ENCODE measurements around the gene CDH22. TPM values are rescaled to one million over a fixed set of nuclear protein-coding genes. Genes with fewer than 3 reads are reported as not detected.

The CDH22 gene
- total and polyA plus RNA-seq, 2 donors from 2014 or later: 0.19 to 1.6 TPM

DNA sequence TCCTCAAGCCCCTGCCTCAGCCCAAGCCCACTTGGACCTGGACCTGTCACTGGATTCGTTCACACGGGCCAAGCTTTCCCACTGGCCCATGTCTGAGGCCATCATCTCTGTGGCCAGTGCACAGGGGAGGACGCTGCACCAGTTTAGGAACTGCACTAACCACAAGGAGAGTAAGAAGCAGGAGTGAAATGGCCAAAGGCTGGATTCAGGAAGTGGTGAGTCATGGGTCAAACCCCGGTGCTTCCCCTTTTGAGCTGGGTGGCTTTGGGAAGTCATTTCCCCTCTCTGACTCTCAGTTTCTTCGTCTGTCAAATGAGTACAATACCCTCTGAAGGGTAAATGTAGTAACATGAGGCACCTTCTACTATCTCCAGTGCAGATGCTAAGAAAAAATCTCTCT is 102.3 kb downstream of the CDH22 start:
- no peak overlapping the region for H3K4me3 ChIP-seq (ENCODE audit: low read length in 3 of 3)
- DNase-seq (peak in 1 of 5 donors; percentile 69), FAIRE-seq (no peak)
- no peaks in the 10 kb centered on the region for H3K9me3 ChIP-seq (ENCODE audit: control insufficient read depth in 2 of 3, insufficient read depth in 1 of 3, low read length in 3 of 3)
- H3K4me1 ChIP-seq (ENCODE audit: control insufficient read depth in 2 of 3, insufficient read depth in 2 of 3, low read depth in 1 of 3, low read length in 3 of 3): no peaks in the 10 kb centered on the region
- no peak overlapping the region for H3K27ac ChIP-seq (ENCODE audit: low read depth in 2 of 2, low read length in 2 of 2)
- H3K27me3 ChIP-seq (ENCODE audit: control insufficient read depth, insufficient read depth, low read length): peaks cover 21% of the 10 kb centered on the region
- H3K36me3 ChIP-seq (ENCODE audit: control insufficient read depth in 2 of 3, insufficient read depth in 3 of 3, low read length in 3 of 3): no peaks in the 10 kb centered on the region
- intact Hi-C loops (cut with DNase I): no loop called here
- TF ChIP-seq, protein P1, sequence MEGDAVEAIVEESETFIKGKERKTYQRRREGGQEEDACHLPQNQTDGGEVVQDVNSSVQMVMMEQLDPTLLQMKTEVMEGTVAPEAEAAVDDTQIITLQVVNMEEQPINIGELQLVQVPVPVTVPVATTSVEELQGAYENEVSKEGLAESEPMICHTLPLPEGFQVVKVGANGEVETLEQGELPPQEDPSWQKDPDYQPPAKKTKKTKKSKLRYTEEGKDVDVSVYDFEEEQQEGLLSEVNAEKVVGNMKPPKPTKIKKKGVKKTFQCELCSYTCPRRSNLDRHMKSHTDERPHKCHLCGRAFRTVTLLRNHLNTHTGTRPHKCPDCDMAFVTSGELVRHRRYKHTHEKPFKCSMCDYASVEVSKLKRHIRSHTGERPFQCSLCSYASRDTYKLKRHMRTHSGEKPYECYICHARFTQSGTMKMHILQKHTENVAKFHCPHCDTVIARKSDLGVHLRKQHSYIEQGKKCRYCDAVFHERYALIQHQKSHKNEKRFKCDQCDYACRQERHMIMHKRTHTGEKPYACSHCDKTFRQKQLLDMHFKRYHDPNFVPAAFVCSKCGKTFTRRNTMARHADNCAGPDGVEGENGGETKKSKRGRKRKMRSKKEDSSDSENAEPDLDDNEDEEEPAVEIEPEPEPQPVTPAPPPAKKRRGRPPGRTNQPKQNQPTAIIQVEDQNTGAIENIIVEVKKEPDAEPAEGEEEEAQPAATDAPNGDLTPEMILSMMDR (IDR thresholded peaks at IDR 0.05; ENCODE audit: borderline replicate concordance, extremely low read depth, insufficient read depth): no peak
- H3K9ac ChIP-seq (ENCODE audit: low read length in 3 of 3): no peak overlapping the region

DNA sequence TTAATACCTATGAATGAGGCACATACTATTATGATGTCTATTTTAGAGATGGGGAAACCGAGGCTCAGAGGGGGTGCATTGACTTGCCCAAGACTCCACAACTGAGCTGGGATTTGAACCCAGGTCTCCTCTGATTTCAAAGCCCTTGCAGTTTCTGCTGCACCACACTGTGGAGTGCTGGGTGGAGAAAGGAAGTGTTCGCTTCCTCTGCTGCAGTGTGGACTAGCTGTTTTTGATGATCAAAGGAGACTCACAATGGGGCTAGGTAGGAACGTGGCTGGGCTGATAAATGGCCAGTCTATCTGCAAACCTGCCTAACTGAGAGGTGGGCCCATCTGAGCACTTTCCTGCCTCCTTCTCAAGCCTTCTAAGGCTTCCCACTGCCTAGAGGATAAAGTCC is 102.9 kb downstream of the CDH22 start:
- FAIRE-seq (no peak), DNase-seq (no peak)
- H3K27me3 ChIP-seq (ENCODE audit: control insufficient read depth, insufficient read depth, low read length): peaks cover 16% of the 10 kb centered on the region

DNA sequence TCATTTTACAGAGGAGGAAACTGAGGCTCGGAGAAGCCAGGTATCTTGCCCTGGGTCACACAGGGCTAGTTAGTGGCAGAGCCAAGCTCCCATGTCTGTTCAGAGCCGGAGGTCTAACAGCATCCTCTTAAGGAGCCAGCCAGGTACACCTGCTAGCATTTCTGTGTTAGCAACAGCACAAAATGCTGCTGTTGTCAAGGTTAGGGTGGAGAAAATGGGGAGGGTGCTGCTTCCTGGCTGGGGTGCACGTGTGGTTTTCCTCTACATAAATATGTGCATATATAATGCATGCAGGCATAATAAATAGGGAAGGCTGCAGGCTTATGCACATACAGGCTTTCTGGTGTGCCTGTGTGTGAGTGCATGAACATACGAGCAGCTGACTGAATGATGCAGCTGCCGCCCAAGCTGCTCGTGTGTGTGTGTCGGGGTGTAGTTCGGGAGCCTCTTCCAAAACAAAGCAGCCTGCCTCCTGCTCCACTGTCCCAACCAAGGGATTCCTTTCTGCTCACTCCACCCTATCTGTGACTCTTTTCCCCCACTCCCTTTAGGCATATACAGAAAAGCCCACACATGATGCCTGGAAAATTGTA is 103.6 kb downstream of the CDH22 start:
- no peak overlapping the region for H3K27ac ChIP-seq (ENCODE audit: low read depth in 2 of 2, low read length in 2 of 2)
- DNase-seq (no peak), FAIRE-seq (no peak)
- no peaks in the 10 kb centered on the region for H3K4me1 ChIP-seq (ENCODE audit: control insufficient read depth in 2 of 3, insufficient read depth in 2 of 3, low read depth in 1 of 3, low read length in 3 of 3)
- H3K27me3 ChIP-seq (ENCODE audit: control insufficient read depth, insufficient read depth, low read length): peaks cover 13% of the 10 kb centered on the region
- H3K4me3 ChIP-seq (ENCODE audit: low read length in 3 of 3): no peak overlapping the region
- no peaks in the 10 kb centered on the region for H3K9me3 ChIP-seq (ENCODE audit: control insufficient read depth in 2 of 3, insufficient read depth in 1 of 3, low read length in 3 of 3)
- H3K9ac ChIP-seq (ENCODE audit: low read length in 3 of 3): no peak overlapping the region
- TF ChIP-seq, protein P1 (IDR thresholded peaks at IDR 0.05; ENCODE audit: borderline replicate concordance, extremely low read depth, insufficient read depth): no peak
- intact Hi-C loops (cut with DNase I): no loop called here
- H3K36me3 ChIP-seq (ENCODE audit: control insufficient read depth in 2 of 3, insufficient read depth in 3 of 3, low read length in 3 of 3): no peaks in the 10 kb centered on the region

More for the DNA sequence above, 102.9 kb downstream of the CDH22 start:
- Histone ChIP-seq H3K27ac (ENCODE audit: low read depth in 2 of 2, low read length in 2 of 2) (no peak overlapping the region), H3K4me1 (ENCODE audit: control insufficient read depth in 2 of 3, insufficient read depth in 2 of 3, low read depth in 1 of 3, low read length in 3 of 3) (no peaks in the 10 kb centered on the region), H3K9ac (ENCODE audit: low read length in 3 of 3) (no peak overlapping the region), H3K36me3 (ENCODE audit: control insufficient read depth in 2 of 3, insufficient read depth in 3 of 3, low read length in 3 of 3) (no peaks in the 10 kb centered on the region), H3K4me3 (ENCODE audit: low read length in 3 of 3) (no peak overlapping the region), H3K9me3 (ENCODE audit: control insufficient read depth in 2 of 3, insufficient read depth in 1 of 3, low read length in 3 of 3) (no peaks in the 10 kb centered on the region)
- TF ChIP-seq, protein P1 (IDR thresholded peaks at IDR 0.05; ENCODE audit: borderline replicate concordance, extremely low read depth, insufficient read depth): no peak
- intact Hi-C loops (cut with DNase I): no loop called here

DNA sequence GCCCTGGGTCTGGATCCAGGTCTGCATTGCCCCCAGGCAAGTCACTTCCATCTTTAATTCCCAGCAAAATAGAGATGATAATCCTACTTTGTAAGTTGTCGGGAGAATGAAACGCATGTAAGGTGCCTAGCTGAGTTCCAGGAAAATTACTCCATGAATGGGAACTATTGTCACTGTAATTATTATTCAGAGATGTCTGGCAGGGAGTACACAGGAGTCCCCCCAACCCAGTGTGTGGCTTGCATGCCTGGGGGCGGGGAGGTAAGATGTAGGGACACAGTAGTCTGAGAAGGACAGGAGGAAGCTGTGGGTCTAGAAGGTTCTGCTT is 104.8 kb downstream of the CDH22 start:
- Histone ChIP-seq H3K4me1 (ENCODE audit: control insufficient read depth in 2 of 3, insufficient read depth in 2 of 3, low read depth in 1 of 3, low read length in 3 of 3) (no peaks in the 10 kb centered on the region), H3K9me3 (ENCODE audit: control insufficient read depth in 2 of 3, insufficient read depth in 1 of 3, low read length in 3 of 3) (no peaks in the 10 kb centered on the region), H3K4me3 (ENCODE audit: low read length in 3 of 3) (no peak overlapping the region), H3K9ac (ENCODE audit: low read length in 3 of 3) (no peak overlapping the region), H3K27ac (ENCODE audit: low read depth in 2 of 2, low read length in 2 of 2) (no peak overlapping the region), H3K27me3 (ENCODE audit: control insufficient read depth, insufficient read depth, low read length) (peaks cover 7% of the 10 kb centered on the region), H3K36me3 (ENCODE audit: control insufficient read depth in 2 of 3, insufficient read depth in 3 of 3, low read length in 3 of 3) (no peaks in the 10 kb centered on the region)
- intact Hi-C loops (cut with DNase I): no loop called here
- TF ChIP-seq, protein P1 (IDR thresholded peaks at IDR 0.05; ENCODE audit: borderline replicate concordance, extremely low read depth, insufficient read depth): no peak
- no peak for FAIRE-seq
- no peak for DNase-seq
